ENCODE data around the gene ZNF862. TPM values are rescaled to one million over a fixed set of nuclear protein-coding genes. Genes with fewer than 3 reads are reported as not detected.

Gene ZNF862
- total RNA-seq, 1 experiment from 2014 or later: 5.7 TPM

GRCh38 chr7:149811221-149811620, 27.0 kb upstream of the ZNF862 start:
- Histone ChIP-seq H3K27ac (ENCODE audit: low read depth, low read length, poor library complexity, severe bottlenecking) (no peak overlapping the region), H3K36me3 (ENCODE audit: insufficient read depth, low read length, poor library complexity, severe bottlenecking) (no peaks in the 10 kb centered on the region), H3K9me3 (ENCODE audit: low read depth, low read length, poor library complexity, severe bottlenecking) (no peaks in the 10 kb centered on the region), H3K4me3 (ENCODE audit: low read depth, low read length, poor library complexity, severe bottlenecking) (no peak overlapping the region), H3K27me3 (replicated peaks; ENCODE audit: insufficient read depth, low read depth, low read length, poor library complexity) (no peaks in the 10 kb centered on the region), H3K4me1 (ENCODE audit: insufficient read depth, low read length, poor library complexity, severe bottlenecking) (no peaks in the 10 kb centered on the region)
- intact Hi-C loops (cut with micrococcal nuclease; ENCODE audit: unreplicated experiment): no loop called here
- no TSS peak for BruUV-seq (replicated peaks)
- TF ChIP-seq EZH2 (IDR thresholded peaks at IDR 0.05; ENCODE audit: borderline replicate concordance, low read depth, low read length, poor library complexity, severe bottlenecking) (no peak), CTCF (conservative IDR thresholded peaks at IDR 0.05; ENCODE audit: low read depth, low read length) (peak; percentile 50)
- ChIA-PET CTCF (no interaction called here), POLR2A (ENCODE audit: low non-redundant PET) (no interaction called here)
- DNase-seq (ENCODE audit: low spot score): peak; percentile 21

GRCh38 chr7:149811831-149812490, 26.2 kb upstream of the ZNF862 start:
- no peaks in the 10 kb centered on the region for H3K36me3 ChIP-seq (ENCODE audit: insufficient read depth, low read length, poor library complexity, severe bottlenecking)

GRCh38 chr7:149813254-149814035, 24.7 kb upstream of the ZNF862 start:
- Histone ChIP-seq H3K36me3 (ENCODE audit: insufficient read depth, low read length, poor library complexity, severe bottlenecking) (no peaks in the 10 kb centered on the region), H3K27me3 (replicated peaks; ENCODE audit: insufficient read depth, low read depth, low read length, poor library complexity) (no peaks in the 10 kb centered on the region), H3K27ac (ENCODE audit: low read depth, low read length, poor library complexity, severe bottlenecking) (no peak overlapping the region), H3K4me3 (ENCODE audit: low read depth, low read length, poor library complexity, severe bottlenecking) (no peak overlapping the region), H3K9me3 (ENCODE audit: low read depth, low read length, poor library complexity, severe bottlenecking) (no peaks in the 10 kb centered on the region), H3K4me1 (ENCODE audit: insufficient read depth, low read length, poor library complexity, severe bottlenecking) (no peaks in the 10 kb centered on the region)
- ChIA-PET CTCF (no interaction called here), POLR2A (ENCODE audit: low non-redundant PET) (no interaction called here)
- DNase-seq (ENCODE audit: low spot score): no peak
- no TSS peak for BruUV-seq (replicated peaks)
- TF ChIP-seq CTCF (conservative IDR thresholded peaks at IDR 0.05; ENCODE audit: low read depth, low read length): no peak
- no peak for TF ChIP-seq EZH2 (IDR thresholded peaks at IDR 0.05; ENCODE audit: borderline replicate concordance, low read depth, low read length, poor library complexity, severe bottlenecking)
- intact Hi-C loops (cut with micrococcal nuclease; ENCODE audit: unreplicated experiment): no loop called here

More at GRCh38 chr7:149811831-149812490, 26.2 kb upstream of the ZNF862 start:
- Histone ChIP-seq H3K9me3 (ENCODE audit: low read depth, low read length, poor library complexity, severe bottlenecking) (no peaks in the 10 kb centered on the region), H3K4me1 (ENCODE audit: insufficient read depth, low read length, poor library complexity, severe bottlenecking) (no peaks in the 10 kb centered on the region), H3K4me3 (ENCODE audit: low read depth, low read length, poor library complexity, severe bottlenecking) (no peak overlapping the region), H3K27me3 (replicated peaks; ENCODE audit: insufficient read depth, low read depth, low read length, poor library complexity) (no peaks in the 10 kb centered on the region), H3K27ac (ENCODE audit: low read depth, low read length, poor library complexity, severe bottlenecking) (no peak overlapping the region)
- BruUV-seq (replicated peaks): no TSS peak
- no peak for DNase-seq (ENCODE audit: low spot score)
- CTCF ChIA-PET: no interaction called here
- POLR2A ChIA-PET (ENCODE audit: low non-redundant PET): no interaction called here
- no peak for TF ChIP-seq CTCF (conservative IDR thresholded peaks at IDR 0.05; ENCODE audit: low read depth, low read length)
- TF ChIP-seq EZH2 (IDR thresholded peaks at IDR 0.05; ENCODE audit: borderline replicate concordance, low read depth, low read length, poor library complexity, severe bottlenecking): no peak
- intact Hi-C loops (cut with micrococcal nuclease; ENCODE audit: unreplicated experiment): no loop called here
